WTC11 (cell line): ENCODE results near the gene RSBN1L. TPM values are rescaled to one million over a fixed set of nuclear protein-coding genes. Genes with fewer than 3 reads are reported as not detected.
"Not testable (repeated sequence)": the region's sequence is repeated elsewhere in the genome, so short reads cannot be mapped to it uniquely, and the experiment has no call there.

ENCODE experiments used
- ATAC-seq: fragments of 200-7000 bp; cut with Tn5 transposase; 2 replicates; pipeline ENCODE4 v1.10.0; 2021; ENCODE audit warnings: mild to moderate bottlenecking, moderate library complexity
- CTCF ChIA-PET: fragments of 300-600 bp; sonication (Branson Sonifier 250); formaldehyde crosslinking; loops from one replicate; lab custom pipeline; 2021; ENCODE audit warnings: antibody characterized with exemption; lab: Charles Lee
- POLR2A ChIA-PET: fragments of 350-600 bp; sonication (Branson Sonifier 250); formaldehyde crosslinking; loops from one replicate; lab custom pipeline; 2021; ENCODE audit warnings: antibody characterized with exemption; lab: Charles Lee
- DNase-seq: peaks from one replicate; pipeline ENCODE4 v3.0.0; 2021; ENCODE audit warnings: low spot score
- H3K27ac Mint-ChIP-seq: 2 replicates; pipeline ENCODE4 v1.8.0; 2021; ENCODE audit warnings: mixed read lengths
- H3K27me3 Mint-ChIP-seq: 2 replicates; pipeline ENCODE4 v1.8.0; 2021; ENCODE audit warnings: low read depth, mild to moderate bottlenecking, moderate library complexity, mixed read lengths
- H3K36me3 Mint-ChIP-seq: 2 replicates; pipeline ENCODE4 v1.8.0; 2021; ENCODE audit warnings: mixed read lengths
- H3K4me1 Mint-ChIP-seq: 2 replicates; pipeline ENCODE4 v1.8.0; 2022; ENCODE audit warnings: mixed read lengths
- H3K4me3 Mint-ChIP-seq: 2 replicates; pipeline ENCODE4 v1.8.0; 2021; ENCODE audit warnings: mild to moderate bottlenecking, moderate library complexity, mixed read lengths
- H3K9me3 Mint-ChIP-seq: 2 replicates; pipeline ENCODE4 v1.8.0; 2021; ENCODE audit warnings: mixed read lengths
- ETV6 ChIP-seq: sonication (generic); formaldehyde crosslinking; IDR thresholded peaks from 2 replicates; pipeline ENCODE4 v1.8.1; 2022; ENCODE audit warnings: mild to moderate bottlenecking, missing genetic modification reagents
- GRHL2 ChIP-seq: fragments of 250-450 bp; sonication (Bioruptor Pico); IDR thresholded peaks from 2 replicates; pipeline ENCODE4 v1.8.0; 2022; ENCODE audit warnings: mild to moderate bottlenecking, moderate library complexity; ENCODE audit not compliant: insufficient replicate concordance, severe bottlenecking
- JAZF1 ChIP-seq: fragments of 250-450 bp; sonication (Bioruptor Pico); IDR thresholded peaks from 2 replicates; pipeline ENCODE4 v1.9.0; 2021; ENCODE audit warnings: moderate library complexity, mild to moderate bottlenecking, inconsistent platforms
- MLX ChIP-seq: sonication (generic); formaldehyde crosslinking; IDR thresholded peaks from 2 replicates; pipeline ENCODE4 v1.8.1; 2023; ENCODE audit warnings: mild to moderate bottlenecking, missing genetic modification reagents, moderate library complexity
- RORB ChIP-seq: fragments of 250-450 bp; sonication (Bioruptor Pico); IDR thresholded peaks from 2 replicates; pipeline ENCODE4 v1.9.0; 2021; ENCODE audit warnings: mild to moderate bottlenecking
- SMAD3 ChIP-seq: sonication (generic); formaldehyde crosslinking; IDR thresholded peaks from 2 replicates; pipeline ENCODE4 v1.8.0; 2022; ENCODE audit warnings: missing genetic modification reagents, mild to moderate bottlenecking, borderline replicate concordance
- SMAD4 ChIP-seq: sonication (generic); formaldehyde crosslinking; IDR thresholded peaks from 2 replicates; pipeline ENCODE4 v1.8.0; 2022; ENCODE audit warnings: mild to moderate bottlenecking, missing genetic modification reagents
- SOX15 ChIP-seq: fragments of 250-450 bp; sonication (Bioruptor Pico); IDR thresholded peaks from 2 replicates; pipeline ENCODE4 v1.9.0; 2021; ENCODE audit warnings: mild to moderate bottlenecking
- USF1 ChIP-seq: sonication (generic); formaldehyde crosslinking; IDR thresholded peaks from 2 replicates; pipeline ENCODE4 v1.8.0; 2022; ENCODE audit warnings: mild to moderate bottlenecking, missing genetic modification reagents
- total RNA-seq: library from RNA; stranded (reverse); gene quantifications from 3 replicates; pipeline ENCODE4 v1.2.3, GENCODE V29; 2021
- TF ChIP-seq, protein P1 (sequence below): sonication (generic); formaldehyde crosslinking; IDR thresholded peaks from 2 replicates; pipeline ENCODE4 v1.8.1; 2022; ENCODE audit warnings: low read depth, missing genetic modification reagents, borderline replicate concordance
- TF ChIP-seq, protein P2 (sequence below): sonication (generic); formaldehyde crosslinking; IDR thresholded peaks from 2 replicates; pipeline ENCODE4 v1.8.0; 2023; ENCODE audit warnings: missing genetic modification reagents, mild to moderate bottlenecking, borderline replicate concordance
- TF ChIP-seq, protein P3 (sequence below): sonication (generic); formaldehyde crosslinking; conservative IDR thresholded peaks from 2 replicates; pipeline ENCODE4 v1.8.1; 2023; ENCODE audit warnings: mild to moderate bottlenecking, low read depth, missing genetic modification reagents, moderate library complexity

RSBN1L gene
- total RNA-seq, 1 experiment from 2014 or later, result 16.8 TPM

DNA sequence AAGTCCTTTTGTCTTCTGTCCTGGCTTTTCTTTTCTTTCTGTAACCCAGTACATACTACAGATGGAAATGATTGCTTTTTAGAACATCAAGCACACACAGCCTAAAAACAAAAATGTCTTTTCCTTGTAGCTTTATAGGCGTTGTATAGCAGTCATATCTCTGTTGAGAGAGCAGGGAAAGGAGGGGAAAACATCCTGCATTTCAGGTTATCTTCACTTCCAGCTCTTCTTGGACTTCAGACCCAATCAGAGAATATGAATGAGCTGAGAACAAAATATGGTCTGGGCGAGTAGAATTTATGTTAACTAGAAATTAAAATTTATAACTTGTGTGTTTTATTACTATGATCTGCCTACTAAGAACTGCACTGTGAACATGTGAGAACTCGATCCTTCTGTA is 87.3 kb downstream of the RSBN1L start (continued):
- TF ChIP-seq, protein P1, sequence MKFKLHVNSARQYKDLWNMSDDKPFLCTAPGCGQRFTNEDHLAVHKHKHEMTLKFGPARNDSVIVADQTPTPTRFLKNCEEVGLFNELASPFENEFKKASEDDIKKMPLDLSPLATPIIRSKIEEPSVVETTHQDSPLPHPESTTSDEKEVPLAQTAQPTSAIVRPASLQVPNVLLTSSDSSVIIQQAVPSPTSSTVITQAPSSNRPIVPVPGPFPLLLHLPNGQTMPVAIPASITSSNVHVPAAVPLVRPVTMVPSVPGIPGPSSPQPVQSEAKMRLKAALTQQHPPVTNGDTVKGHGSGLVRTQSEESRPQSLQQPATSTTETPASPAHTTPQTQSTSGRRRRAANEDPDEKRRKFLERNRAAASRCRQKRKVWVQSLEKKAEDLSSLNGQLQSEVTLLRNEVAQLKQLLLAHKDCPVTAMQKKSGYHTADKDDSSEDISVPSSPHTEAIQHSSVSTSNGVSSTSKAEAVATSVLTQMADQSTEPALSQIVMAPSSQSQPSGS (CRISPR knock-in tag), result no peak
- TF ChIP-seq, all 79 proteins: peak for 0

GRCh38 chr7:77784426-77784825 is 88.2 kb downstream of the RSBN1L start:
- H3K27me3 Mint-ChIP-seq, CTCF ChIA-PET, H3K4me1 Mint-ChIP-seq, DNase-seq, H3K36me3 Mint-ChIP-seq, H3K4me3 Mint-ChIP-seq, ATAC-seq, H3K9me3 Mint-ChIP-seq, POLR2A ChIA-PET: not testable (repeated sequence)
- peak overlapping the region; percentile 86 for H3K27ac Mint-ChIP-seq

DNA sequence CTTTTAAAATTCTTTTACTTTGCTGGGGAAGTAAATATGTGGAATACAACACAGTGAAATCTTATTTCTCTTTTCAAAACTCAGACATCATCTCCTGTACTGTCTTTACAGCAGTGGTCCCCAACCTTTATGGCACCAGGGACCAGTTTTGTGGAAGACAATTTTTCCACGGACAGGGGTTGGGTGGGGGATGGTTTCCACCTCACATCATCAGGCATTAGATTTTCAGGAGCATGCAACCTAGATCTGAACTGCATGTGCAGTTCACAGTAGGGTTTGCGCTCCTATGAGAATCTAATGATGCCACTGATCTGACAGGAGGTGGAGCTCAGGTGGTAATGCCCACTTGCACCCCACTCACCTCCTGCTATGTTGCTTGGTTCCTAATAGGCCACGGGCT is 89.8 kb downstream of the RSBN1L start:
- ChIA-PET CTCF (no interaction called here), POLR2A (no interaction called here)
- Mint-ChIP-seq H3K4me1 (peaks cover 2% of the 10 kb centered on the region), H3K27me3 (no peaks in the 10 kb centered on the region), H3K4me3 (no peak overlapping the region), H3K9me3 (no peaks in the 10 kb centered on the region), H3K27ac (no peak overlapping the region), H3K36me3 (peaks cover 2% of the 10 kb centered on the region; the same call in 1 of the 2 replicates)
- DNase-seq (no peak), ATAC-seq (no peak)
- no peak for TF ChIP-seq USF1 (CRISPR knock-in tag)
- TF ChIP-seq RORB (CRISPR knock-in tag), result no peak
- TF ChIP-seq, protein P1 (CRISPR knock-in tag), result no peak
- TF ChIP-seq, protein P2, sequence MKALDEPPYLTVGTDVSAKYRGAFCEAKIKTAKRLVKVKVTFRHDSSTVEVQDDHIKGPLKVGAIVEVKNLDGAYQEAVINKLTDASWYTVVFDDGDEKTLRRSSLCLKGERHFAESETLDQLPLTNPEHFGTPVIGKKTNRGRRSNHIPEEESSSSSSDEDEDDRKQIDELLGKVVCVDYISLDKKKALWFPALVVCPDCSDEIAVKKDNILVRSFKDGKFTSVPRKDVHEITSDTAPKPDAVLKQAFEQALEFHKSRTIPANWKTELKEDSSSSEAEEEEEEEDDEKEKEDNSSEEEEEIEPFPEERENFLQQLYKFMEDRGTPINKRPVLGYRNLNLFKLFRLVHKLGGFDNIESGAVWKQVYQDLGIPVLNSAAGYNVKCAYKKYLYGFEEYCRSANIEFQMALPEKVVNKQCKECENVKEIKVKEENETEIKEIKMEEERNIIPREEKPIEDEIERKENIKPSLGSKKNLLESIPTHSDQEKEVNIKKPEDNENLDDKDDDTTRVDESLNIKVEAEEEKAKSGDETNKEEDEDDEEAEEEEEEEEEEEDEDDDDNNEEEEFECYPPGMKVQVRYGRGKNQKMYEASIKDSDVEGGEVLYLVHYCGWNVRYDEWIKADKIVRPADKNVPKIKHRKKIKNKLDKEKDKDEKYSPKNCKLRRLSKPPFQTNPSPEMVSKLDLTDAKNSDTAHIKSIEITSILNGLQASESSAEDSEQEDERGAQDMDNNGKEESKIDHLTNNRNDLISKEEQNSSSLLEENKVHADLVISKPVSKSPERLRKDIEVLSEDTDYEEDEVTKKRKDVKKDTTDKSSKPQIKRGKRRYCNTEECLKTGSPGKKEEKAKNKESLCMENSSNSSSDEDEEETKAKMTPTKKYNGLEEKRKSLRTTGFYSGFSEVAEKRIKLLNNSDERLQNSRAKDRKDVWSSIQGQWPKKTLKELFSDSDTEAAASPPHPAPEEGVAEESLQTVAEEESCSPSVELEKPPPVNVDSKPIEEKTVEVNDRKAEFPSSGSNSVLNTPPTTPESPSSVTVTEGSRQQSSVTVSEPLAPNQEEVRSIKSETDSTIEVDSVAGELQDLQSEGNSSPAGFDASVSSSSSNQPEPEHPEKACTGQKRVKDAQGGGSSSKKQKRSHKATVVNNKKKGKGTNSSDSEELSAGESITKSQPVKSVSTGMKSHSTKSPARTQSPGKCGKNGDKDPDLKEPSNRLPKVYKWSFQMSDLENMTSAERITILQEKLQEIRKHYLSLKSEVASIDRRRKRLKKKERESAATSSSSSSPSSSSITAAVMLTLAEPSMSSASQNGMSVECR (CRISPR knock-in tag), result no peak
- no peak for TF ChIP-seq SMAD4
- no peak for TF ChIP-seq SMAD3
- no peak for TF ChIP-seq JAZF1 (CRISPR knock-in tag)
- TF ChIP-seq ETV6, result no peak
- TF ChIP-seq GRHL2 (CRISPR knock-in tag), result no peak
- no peak for TF ChIP-seq MLX
- no peak for TF ChIP-seq SOX15 (CRISPR knock-in tag)
- TF ChIP-seq, protein P3, sequence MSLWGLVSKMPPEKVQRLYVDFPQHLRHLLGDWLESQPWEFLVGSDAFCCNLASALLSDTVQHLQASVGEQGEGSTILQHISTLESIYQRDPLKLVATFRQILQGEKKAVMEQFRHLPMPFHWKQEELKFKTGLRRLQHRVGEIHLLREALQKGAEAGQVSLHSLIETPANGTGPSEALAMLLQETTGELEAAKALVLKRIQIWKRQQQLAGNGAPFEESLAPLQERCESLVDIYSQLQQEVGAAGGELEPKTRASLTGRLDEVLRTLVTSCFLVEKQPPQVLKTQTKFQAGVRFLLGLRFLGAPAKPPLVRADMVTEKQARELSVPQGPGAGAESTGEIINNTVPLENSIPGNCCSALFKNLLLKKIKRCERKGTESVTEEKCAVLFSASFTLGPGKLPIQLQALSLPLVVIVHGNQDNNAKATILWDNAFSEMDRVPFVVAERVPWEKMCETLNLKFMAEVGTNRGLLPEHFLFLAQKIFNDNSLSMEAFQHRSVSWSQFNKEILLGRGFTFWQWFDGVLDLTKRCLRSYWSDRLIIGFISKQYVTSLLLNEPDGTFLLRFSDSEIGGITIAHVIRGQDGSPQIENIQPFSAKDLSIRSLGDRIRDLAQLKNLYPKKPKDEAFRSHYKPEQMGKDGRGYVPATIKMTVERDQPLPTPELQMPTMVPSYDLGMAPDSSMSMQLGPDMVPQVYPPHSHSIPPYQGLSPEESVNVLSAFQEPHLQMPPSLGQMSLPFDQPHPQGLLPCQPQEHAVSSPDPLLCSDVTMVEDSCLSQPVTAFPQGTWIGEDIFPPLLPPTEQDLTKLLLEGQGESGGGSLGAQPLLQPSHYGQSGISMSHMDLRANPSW, result no peak
